ENCODE results near the gene CARMIL1.

CARMIL1 gene

GRCh38 chr6:25613415-25613814, 334.2 kb downstream of the CARMIL1 start:
- ChIA-PET POLR2A (no interaction called here), CTCF (no interaction called here)
- no peak for TF ChIP-seq CTCF (IDR thresholded peaks at IDR 0.05; ENCODE audit: insufficient read depth, low read length, missing control alignments)
- no peak overlapping the region for H3K4me3 ChIP-seq (ENCODE audit: low read depth, low read length)
- no peak for DNase-seq (ENCODE audit: low read depth, low spot score)

- TF ChIP-seq CTCF (IDR thresholded peaks at IDR 0.05; ENCODE audit: insufficient read depth, low read length, missing control alignments) = no peak
- POLR2A ChIA-PET = no interaction called here
- CTCF ChIA-PET = no interaction called here
- DNase-seq (ENCODE audit: low read depth, low spot score) = no peak
- no peak overlapping the region for H3K4me3 ChIP-seq (ENCODE audit: low read depth, low read length)
These were observed 334.9 kb downstream of the CARMIL1 start for GRCh38 chr6:25614052-25614451.

- ChIA-PET POLR2A (no interaction called here), CTCF (no interaction called here)
These were observed 336.3 kb downstream of the CARMIL1 start for GRCh38 chr6:25615471-25615870.

GRCh38 chr6:25617997-25618396, 338.8 kb downstream of the CARMIL1 start:
- H3K4me3 ChIP-seq (ENCODE audit: low read depth, low read length) = no peak overlapping the region
- TF ChIP-seq CTCF (IDR thresholded peaks at IDR 0.05; ENCODE audit: insufficient read depth, low read length, missing control alignments) = no peak
- no peak for DNase-seq (ENCODE audit: low read depth, low spot score)
- POLR2A ChIA-PET = interaction anchor here (0.7 kb wide), 1 partner anchor 1047 kb away, joined by 3 read pairs; no protein-coding TSS in a partner anchor
- CTCF ChIA-PET = no interaction called here

More at GRCh38 chr6:25615471-25615870, 336.3 kb downstream of the CARMIL1 start:
- no peak for TF ChIP-seq CTCF (IDR thresholded peaks at IDR 0.05; ENCODE audit: insufficient read depth, low read length, missing control alignments)
- DNase-seq (ENCODE audit: low read depth, low spot score) = no peak
- H3K4me3 ChIP-seq (ENCODE audit: low read depth, low read length) = no peak overlapping the region

- TF ChIP-seq CTCF (IDR thresholded peaks at IDR 0.05; ENCODE audit: insufficient read depth, low read length, missing control alignments) = no peak
- no peak for DNase-seq (ENCODE audit: low read depth, low spot score)
- ChIA-PET POLR2A (no interaction called here), CTCF (no interaction called here)
- no peak overlapping the region for H3K4me3 ChIP-seq (ENCODE audit: low read depth, low read length)
These were observed 340.0 kb downstream of the CARMIL1 start for GRCh38 chr6:25619217-25619616.

GRCh38 chr6:25620391-25620790, 341.2 kb downstream of the CARMIL1 start:
- no peak for TF ChIP-seq CTCF (IDR thresholded peaks at IDR 0.05; ENCODE audit: insufficient read depth, low read length, missing control alignments)
- CTCF ChIA-PET = no interaction called here
- POLR2A ChIA-PET = no interaction called here
- H3K4me3 ChIP-seq (ENCODE audit: low read depth, low read length) = no peak overlapping the region
- DNase-seq (ENCODE audit: low read depth, low spot score) = no peak

Measured in AG04449 (cell line).